ENCODE results near the gene NPLOC4. TPM values are rescaled to one million over a fixed set of nuclear protein-coding genes. Genes with fewer than 3 reads are reported as not detected.

The NPLOC4 gene
- total and polyA plus RNA-seq, 2 of the 8 experiments (the other 6 are each of a cell fraction or from before 2014, with no cell fraction given) = 70.7 to 92.7 TPM

DNA sequence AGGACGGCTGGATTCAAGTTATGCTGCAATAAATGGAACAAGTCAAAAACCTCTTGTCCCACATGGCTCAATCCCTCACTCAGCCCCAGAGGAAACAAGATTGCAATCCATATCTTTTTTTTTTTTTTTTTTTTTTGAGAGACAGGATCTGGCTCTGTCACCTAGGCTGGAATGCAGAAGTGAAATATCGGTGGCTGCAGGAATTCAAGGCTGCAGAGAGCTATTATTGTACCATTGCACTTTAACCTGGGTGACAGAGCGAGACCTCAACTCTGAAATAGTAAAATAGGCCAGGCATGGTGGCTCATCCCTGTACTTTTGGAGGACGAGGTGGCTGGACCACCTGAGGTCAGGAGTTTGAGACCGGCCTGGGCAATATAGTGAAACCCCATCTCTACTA, 22.1 kb upstream of the NPLOC4 start:
- Histone ChIP-seq H3K9ac (replicated peaks in 1 of 4; ENCODE audit: extremely low read depth in 1 of 4, low read depth in 3 of 4, low read length in 3 of 4) (no peak overlapping the region), H3K14ac (ENCODE audit: insufficient read length) (no peak overlapping the region), H3K79me1 (ENCODE audit: low read depth, low read length) (no peaks in the 10 kb centered on the region), H3K4me3 (ENCODE audit: extremely low read depth in 1 of 4, insufficient read depth in 2 of 4, low read depth in 3 of 4, low read length in 4 of 4) (no peak overlapping the region), H2BK15ac (ENCODE audit: low read length) (no peak overlapping the region), H3K27me3 (replicated peaks in 1 of 4; ENCODE audit: control insufficient read depth in 3 of 4, extremely low read depth in 1 of 4, insufficient read depth in 3 of 4, low read length in 3 of 4) (no peaks in the 10 kb centered on the region), H3K9me3 (ENCODE audit: insufficient read depth in 2 of 2, low read depth in 1 of 2, low read length in 1 of 2) (no peaks in the 10 kb centered on the region), H3K27ac (ENCODE audit: low read depth, low read length) (no peak overlapping the region), H3K18ac (ENCODE audit: extremely low read depth, low read length) (no peak overlapping the region), H3K79me2 (ENCODE audit: control insufficient read depth in 1 of 2, insufficient read depth in 2 of 2, low read length in 2 of 2) (no peaks in the 10 kb centered on the region), H2AK5ac (ENCODE audit: low read depth, low read length) (no peak overlapping the region), H2BK20ac (ENCODE audit: low read length) (no peak overlapping the region), H3K23ac (ENCODE audit: insufficient read length) (no peak overlapping the region), H3K36me3 (ENCODE audit: control insufficient read depth in 2 of 4, insufficient read depth in 4 of 4, low read length in 3 of 4) (no peaks in the 10 kb centered on the region), H4K20me1 (replicated peaks in 1 of 2; ENCODE audit: control insufficient read depth in 1 of 2, insufficient read depth in 2 of 2, low read length in 2 of 2) (no peaks in the 10 kb centered on the region), H2BK120ac (replicated peaks; ENCODE audit: low read depth, low read length) (no peak overlapping the region), H2BK5ac (ENCODE audit: low read depth, low read length) (no peak overlapping the region), H2AFZ (ENCODE audit: low read length) (no peak overlapping the region), H3K4ac (replicated peaks; ENCODE audit: insufficient read length, low read depth, low read length) (no peak overlapping the region), H2BK12ac (ENCODE audit: low read depth, low read length) (no peak overlapping the region), H3K4me1 (replicated peaks in 1 of 4; ENCODE audit: control insufficient read depth in 3 of 4, insufficient read depth in 4 of 4, low read length in 3 of 4) (no peaks in the 10 kb centered on the region; a peak in 1 of 7 replicates), H3K4me2 (ENCODE audit: insufficient read depth in 1 of 2, low read depth in 2 of 2, low read length in 2 of 2) (no peak overlapping the region), H4K5ac (ENCODE audit: insufficient read length, low read depth, low read length) (no peak overlapping the region), H3K56ac (replicated peaks; ENCODE audit: insufficient read length, low read depth, low read length) (no peak overlapping the region), H4K8ac (ENCODE audit: extremely low read depth, insufficient read depth, low read length) (no peak overlapping the region), H3K23me2 (ENCODE audit: low read depth, low read length) (no peaks in the 10 kb centered on the region), H4K91ac (replicated peaks; ENCODE audit: insufficient read length, low read length) (no peak overlapping the region)
- DNase-seq (ENCODE audit: low read depth in 1 of 2, low spot score in 2 of 2) (no peak), FAIRE-seq (no peak)
- WGBS, 2 experiments (ENCODE audit: extremely low coverage in 1 of 2, insufficient coverage in 1 of 2, insufficient read length in 1 of 2, insufficient replicate concordance in 2 of 2, low coverage in 1 of 2, low lambda C conversion rate in 2 of 2, missing lambda C conversion rate in 1 of 2) = 81% methylated on average over 5 of the region's 5 CpGs; no CpG with 5 or more reads in 1 of the 2 experiments
- no peak for TF ChIP-seq EP300 (IDR thresholded peaks at IDR 0.05; ENCODE audit: borderline replicate concordance in 1 of 2, low read depth in 2 of 2, low read length in 2 of 2)
- ChIA-PET POLR2A (ENCODE audit: partially characterized antibody) (interaction anchor here (0.9 to 2.1 kb wide), 2 partner anchors 11 to 15 kb away, joined by 3 to 8 read pairs; no protein-coding TSS in a partner anchor), CTCF (ENCODE audit: partially characterized antibody) (interaction anchor here (1.6 kb wide), 1 partner anchor 12 kb away, joined by 4 read pairs; no protein-coding TSS in a partner anchor)

Data from H1 (cell line).